Hepatocyte (in vitro differentiated cells): ENCODE measurements around the gene GPSM3. TPM values are rescaled to one million over a fixed set of nuclear protein-coding genes. Genes with fewer than 3 reads are reported as not detected.

Source experiments
- DNase-seq: peaks from one replicate; pipeline ENCODE4 v3.0.0-alpha.2; 2016; ENCODE audit warnings: low spot score
- H2AFZ ChIP-seq: fragments of 200-600 bp; sonication (generic); 2 replicates; pipeline ENCODE4 v1.6.0; 2016; ENCODE audit warnings: antibody characterized with exemption, mild to moderate bottlenecking
- H3K27ac ChIP-seq: fragments of 200-600 bp; sonication (generic); 2 replicates; pipeline ENCODE4 v1.5.1; 2016; ENCODE audit warnings: mild to moderate bottlenecking
- H3K27me3 ChIP-seq: fragments of 200-600 bp; sonication (generic); 2 replicates; pipeline ENCODE4 v1.6.1; 2016
- H3K36me3 ChIP-seq: fragments of 200-600 bp; sonication (generic); replicated peaks from 2 replicates; pipeline ENCODE4 v1.5.1; 2016; ENCODE audit warnings: low read depth; ENCODE audit not compliant: insufficient read depth
- H3K4me1 ChIP-seq: fragments of 200-600 bp; sonication (generic); 2 replicates; pipeline ENCODE4 v1.5.1; 2016; ENCODE audit warnings: mild to moderate bottlenecking, moderate library complexity; ENCODE audit not compliant: insufficient read depth
- H3K4me2 ChIP-seq: fragments of 200-600 bp; sonication (generic); 2 replicates; pipeline ENCODE4 v1.6.0; 2016
- H3K4me3 ChIP-seq: fragments of 200-600 bp; sonication (generic); 2 replicates; pipeline ENCODE4 v1.5.1; 2016; ENCODE audit warnings: mild to moderate bottlenecking
- H3K79me2 ChIP-seq: fragments of 200-600 bp; sonication (generic); 2 replicates; pipeline ENCODE4 v1.6.0; 2017; ENCODE audit warnings: mild to moderate bottlenecking
- H3K9me2 ChIP-seq: fragments of 200-600 bp; sonication (generic); replicated peaks from 2 replicates; pipeline ENCODE4 v1.6.0; 2017; ENCODE audit warnings: mild to moderate bottlenecking; ENCODE audit not compliant: insufficient read depth
- H3K9me3 ChIP-seq: fragments of 200-600 bp; sonication (generic); 2 replicates; pipeline ENCODE4 v1.5.1; 2016; ENCODE audit warnings: low read depth, mild to moderate bottlenecking
- H4K20me1 ChIP-seq: fragments of 200-600 bp; sonication (generic); 2 replicates; pipeline ENCODE4 v1.6.0; 2016; ENCODE audit warnings: mild to moderate bottlenecking; ENCODE audit not compliant: insufficient read depth, poor library complexity, severe bottlenecking
- CTCF ChIP-seq: fragments of 200-600 bp; sonication (generic); IDR thresholded peaks from 2 replicates; pipeline ENCODE4 v1.5.1; 2016; ENCODE audit warnings: antibody characterized with exemption, mild to moderate bottlenecking; ENCODE audit not compliant: poor library complexity
- EZH2 ChIP-seq: fragments of 200-600 bp; sonication (generic); IDR thresholded peaks from 2 replicates; pipeline ENCODE4 v1.6.1; 2016; ENCODE audit warnings: antibody characterized with exemption, mild to moderate bottlenecking, borderline replicate concordance
- EZH2phosphoT487 ChIP-seq: fragments of 200-600 bp; sonication (generic); IDR thresholded peaks from one replicate; pipeline ENCODE4 v1.6.1; 2018; ENCODE audit warnings: antibody characterized with exemption, mild to moderate bottlenecking, low read depth, moderate library complexity; ENCODE audit not compliant: unreplicated experiment, severe bottlenecking
- WGBS: methylation state at CpG from one replicate; pipeline ENCODE4 v1.1.6; 2016; ENCODE audit warnings: low lambda C conversion rate; ENCODE audit errors: missing lambda C conversion rate; 5-methylcytosine and 5-hydroxymethylcytosine counted together
- polyA plus RNA-seq: library from polyadenylated mRNA; unstranded; fragments of >200 nt; fragmentation: Nextera tagmentation; extraction: Ambion mirVana; gene quantifications from 2 replicates; pipeline ENCODE4 v1.2.1, GENCODE V29; 2016
- total RNA-seq: library from RNA; depleted of rRNA; stranded (reverse); fragments of >200 nt; gene quantifications from 2 replicates; pipeline ENCODE4 v1.2.3, GENCODE V29; 2014

Gene GPSM3
- total and polyA plus RNA-seq, 2 experiments from 2014 or later: 3.4 to 4.3 TPM

- Histone ChIP-seq H3K9me3 (no peaks in the 10 kb centered on the region), H3K4me3 (no peak overlapping the region), H3K4me2 (no peak overlapping the region), H3K4me1 (no peaks in the 10 kb centered on the region), H3K79me2 (no peaks in the 10 kb centered on the region), H3K27me3 (no peaks in the 10 kb centered on the region), H4K20me1 (no peaks in the 10 kb centered on the region), H3K36me3 (no peaks in the 10 kb centered on the region), H3K9me2 (no peaks in the 10 kb centered on the region), H3K27ac (no peak overlapping the region), H2AFZ (no peak overlapping the region)
- TF ChIP-seq EZH2phosphoT487 (no peak), CTCF (no peak), EZH2 (no peak)
- DNase-seq: no peak
- WGBS: 96% methylated on average over 9 of the region's 9 CpGs
Observed at GRCh38 chr6:32202186-32202585, 9.7 kb upstream of the GPSM3 start.

DNA sequence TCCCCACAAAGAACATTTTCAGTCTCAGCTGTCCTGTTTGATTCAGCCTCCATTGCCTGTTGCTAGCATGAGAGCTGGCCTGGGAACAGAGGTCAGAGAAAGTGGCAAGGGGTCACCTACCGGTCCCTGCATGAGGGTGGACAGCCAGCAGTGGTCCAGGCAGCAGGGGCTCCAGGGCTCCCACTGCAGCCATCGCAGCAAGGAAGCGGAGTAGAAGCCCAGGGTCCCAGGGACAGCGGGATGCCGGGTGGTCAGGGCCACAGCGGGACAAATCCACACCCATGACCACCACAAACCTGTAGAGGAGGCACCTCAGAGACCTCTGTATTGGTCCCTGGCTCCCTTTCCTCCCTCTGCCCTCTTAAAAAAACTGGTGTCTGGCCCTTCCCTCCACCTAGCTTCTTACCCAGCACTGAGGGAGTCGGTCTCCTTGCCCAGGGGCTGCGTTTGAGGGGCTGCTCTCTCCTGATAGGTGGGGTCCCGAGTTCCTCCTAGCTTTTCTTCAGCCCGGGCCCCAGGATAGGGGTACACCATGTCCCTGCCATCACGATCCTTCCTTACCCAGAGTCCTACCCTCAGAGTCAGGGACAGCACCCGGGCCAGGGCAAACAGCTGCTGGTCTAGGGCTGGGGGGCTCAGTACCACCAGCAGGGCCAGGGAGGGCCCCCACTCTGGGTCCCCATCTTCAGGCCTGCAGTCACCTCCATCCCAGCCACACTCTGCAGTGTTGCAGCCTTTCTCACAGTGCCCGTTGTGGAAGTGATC is 8.4 kb upstream of the GPSM3 start:
- no peaks in the 10 kb centered on the region for H3K27me3 ChIP-seq
- H3K4me2 ChIP-seq: no peak overlapping the region
- H4K20me1 ChIP-seq: no peaks in the 10 kb centered on the region
- H3K36me3 ChIP-seq: no peaks in the 10 kb centered on the region
- peaks cover 7% of the 10 kb centered on the region for H3K4me1 ChIP-seq
- H3K79me2 ChIP-seq: no peaks in the 10 kb centered on the region
- H3K4me3 ChIP-seq: no peak overlapping the region
- no peaks in the 10 kb centered on the region for H3K9me3 ChIP-seq
- no peaks in the 10 kb centered on the region for H3K9me2 ChIP-seq
- no peak for TF ChIP-seq EZH2
- no peak for TF ChIP-seq EZH2phosphoT487
- no peak for TF ChIP-seq CTCF
- WGBS: 92% methylated on average over 13 of the region's 13 CpGs
- H3K27ac ChIP-seq: no peak overlapping the region
- H2AFZ ChIP-seq: no peak overlapping the region
- no peak for DNase-seq

GRCh38 chr6:32198866-32199265 is 6.4 kb upstream of the GPSM3 start:
- Histone ChIP-seq H3K4me3 (no peak overlapping the region), H3K9me2 (no peaks in the 10 kb centered on the region), H3K79me2 (no peaks in the 10 kb centered on the region), H3K27ac (no peak overlapping the region), H3K36me3 (no peaks in the 10 kb centered on the region), H3K9me3 (no peaks in the 10 kb centered on the region), H2AFZ (no peak overlapping the region), H3K4me2 (no peak overlapping the region), H3K4me1 (peaks cover 13% of the 10 kb centered on the region), H4K20me1 (no peaks in the 10 kb centered on the region), H3K27me3 (no peaks in the 10 kb centered on the region)
- DNase-seq: no peak
- TF ChIP-seq EZH2phosphoT487 (no peak), EZH2 (no peak)
- WGBS: 93% methylated on average over 17 of the region's 17 CpGs

DNA sequence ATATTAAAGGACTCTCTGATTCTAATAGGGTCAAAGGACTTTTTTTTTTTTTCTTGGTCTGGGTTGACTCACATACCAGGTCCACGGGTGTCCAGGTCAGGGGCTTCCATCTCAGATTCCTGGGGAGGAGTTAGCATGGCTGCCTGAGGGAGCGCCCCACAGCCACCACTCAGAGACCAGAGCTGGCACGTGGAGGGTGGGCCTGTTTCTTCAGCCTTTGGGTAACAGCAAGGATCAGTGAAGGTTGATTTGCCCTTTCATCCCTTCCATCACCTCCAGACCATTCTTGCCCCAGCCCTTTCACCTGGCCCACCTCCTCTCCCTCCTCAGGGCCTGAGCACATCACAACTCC is 5.9 kb upstream of the GPSM3 start:
- Histone ChIP-seq H3K27ac (no peak overlapping the region), H3K36me3 (no peaks in the 10 kb centered on the region), H3K4me3 (no peak overlapping the region), H3K4me2 (no peak overlapping the region), H3K9me2 (no peaks in the 10 kb centered on the region), H3K79me2 (no peaks in the 10 kb centered on the region), H3K27me3 (no peaks in the 10 kb centered on the region), H3K9me3 (no peaks in the 10 kb centered on the region), H2AFZ (no peak overlapping the region), H3K4me1 (peaks cover 13% of the 10 kb centered on the region), H4K20me1 (no peaks in the 10 kb centered on the region)
- TF ChIP-seq EZH2phosphoT487 (no peak), CTCF (no peak)
- WGBS: 75% methylated on average over 3 of the region's 3 CpGs
- no peak for DNase-seq
